ENCODE data around the gene WDR26.

WDR26 gene

DNA sequence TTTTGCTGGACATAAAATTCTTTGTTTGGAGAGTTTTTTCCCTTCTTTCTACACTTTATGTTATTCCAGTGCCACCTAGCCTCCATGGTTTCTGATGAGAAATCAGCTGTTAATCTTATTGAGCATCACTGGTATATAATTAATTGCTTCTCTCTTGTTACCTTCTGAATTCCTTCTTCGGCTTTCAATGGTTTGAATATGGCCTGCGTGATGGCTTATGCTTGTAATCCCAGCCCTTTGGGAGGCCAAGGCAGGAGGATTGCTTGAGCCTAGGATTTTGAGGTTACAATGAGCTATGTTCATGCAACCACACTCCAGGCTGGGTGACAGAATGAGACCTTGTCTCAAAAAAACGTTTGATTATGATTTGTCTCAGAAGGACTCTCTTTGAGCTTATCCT is 90.9 kb downstream of the WDR26 start:
- no peak for DNase-seq

DNA sequence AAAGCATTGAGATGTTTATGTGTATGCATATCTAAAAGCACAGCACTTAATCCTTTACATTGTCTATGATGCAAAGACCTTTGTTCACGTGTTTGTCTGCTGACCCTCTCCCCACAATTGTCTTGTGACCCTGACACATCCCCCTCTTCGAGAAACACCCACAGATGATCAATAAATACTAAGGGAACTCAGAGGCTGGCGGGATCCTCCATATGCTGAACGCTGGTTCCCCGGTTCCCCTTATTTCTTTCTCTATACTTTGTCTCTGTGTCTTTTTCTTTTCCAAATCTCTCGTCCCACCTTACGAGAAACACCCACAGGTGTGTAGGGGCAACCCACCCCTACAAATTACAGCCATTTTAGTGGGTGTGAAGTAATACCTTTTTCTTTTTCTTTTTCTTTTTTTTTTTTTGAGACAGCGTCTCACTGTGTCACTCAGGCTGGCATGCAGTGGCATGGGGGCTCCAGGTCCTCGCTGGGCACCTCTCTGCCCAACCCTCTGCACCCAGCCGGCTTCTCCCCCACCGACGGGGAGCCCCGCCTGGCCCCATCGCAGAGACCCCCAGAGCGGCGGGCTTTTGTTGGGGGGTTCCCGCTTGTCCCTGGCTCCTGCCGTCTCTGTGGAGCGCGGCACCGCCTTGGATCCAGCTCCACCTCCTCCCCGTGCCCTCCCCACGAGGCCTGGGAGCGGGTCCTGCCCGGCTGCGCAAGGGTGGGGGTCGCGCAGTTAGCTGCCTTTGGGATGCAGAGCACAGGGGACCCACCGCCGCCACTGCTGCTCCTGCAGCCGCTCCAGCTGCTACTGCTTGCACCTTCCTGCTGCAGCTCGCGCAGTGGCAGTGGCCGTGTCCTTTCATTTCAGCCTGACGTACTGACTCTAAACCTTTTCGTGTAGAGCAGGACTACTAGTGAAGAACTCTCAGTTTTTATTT is 93.9 kb downstream of the WDR26 start:
- DNase-seq = peak; percentile 31

DNA sequence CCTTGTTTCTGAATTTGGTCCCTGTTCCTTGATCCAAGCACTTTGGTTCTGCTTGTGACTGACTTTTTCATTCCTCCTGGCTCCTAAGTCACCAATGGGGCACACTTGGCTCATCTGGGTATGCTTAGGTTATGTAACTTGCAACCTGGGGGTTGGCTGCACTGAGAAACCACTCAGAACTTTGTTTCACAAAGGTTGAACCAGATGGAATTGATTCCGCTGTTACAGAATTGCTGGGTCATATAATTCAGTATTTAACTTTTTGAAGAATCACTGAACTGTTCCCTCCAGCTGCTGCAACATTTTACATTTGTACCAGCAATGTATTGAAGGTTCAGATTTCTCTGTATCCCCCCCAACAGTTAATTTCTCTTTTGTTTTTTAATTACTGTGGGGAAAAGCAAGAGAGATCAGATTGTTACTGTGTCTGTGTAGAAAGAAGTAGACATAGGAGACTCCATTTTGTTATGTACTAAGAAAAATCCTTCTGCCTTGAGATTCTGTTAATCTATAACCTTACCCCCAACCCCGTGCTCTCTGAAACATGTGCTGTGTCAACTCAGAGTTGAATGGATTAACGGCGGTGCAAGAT is 95.1 kb downstream of the WDR26 start:
- DNase-seq = no peak

DNA sequence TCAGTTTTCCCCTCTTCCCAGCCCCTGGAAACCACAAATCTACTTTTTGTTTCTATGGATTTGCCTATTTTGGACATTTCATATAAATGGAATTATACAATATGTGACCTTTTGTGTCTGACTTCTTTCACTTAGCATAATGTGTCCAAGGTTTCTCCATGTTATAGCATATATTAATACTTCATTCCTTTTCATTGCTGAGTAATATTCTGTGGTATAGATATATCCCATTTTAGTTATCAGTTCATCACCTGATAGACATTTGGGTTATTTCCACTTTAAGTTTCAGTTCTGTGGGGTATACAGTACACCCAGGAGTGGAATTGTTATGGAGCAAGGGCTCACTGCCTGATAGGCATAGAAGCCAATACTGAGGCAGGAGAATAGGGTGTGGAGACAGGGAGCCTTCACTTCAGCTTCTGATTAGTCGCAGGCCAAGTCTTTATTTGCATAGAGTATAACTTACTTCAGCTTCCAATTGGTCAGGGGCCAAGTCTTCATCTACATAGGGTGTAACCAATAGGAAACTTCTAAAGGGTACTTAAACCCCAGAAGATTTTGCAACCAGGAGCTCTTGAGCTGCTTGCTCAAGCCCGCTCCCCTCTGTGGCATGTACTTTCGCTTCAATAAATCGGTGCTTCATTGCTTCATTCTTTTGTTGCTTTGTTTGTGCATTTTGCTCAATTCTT is 96.3 kb downstream of the WDR26 start:
- no peak for DNase-seq
